AG09309 (cell line): ENCODE results near the gene HDLBP.

Source experiments
- DNase-seq: peaks from one replicate; pipeline ENCODE4 v3.0.0-alpha.2; 2010; ENCODE audit warnings: low read depth
- H3K4me3 ChIP-seq: 2 replicates; pipeline ENCODE4 v1.5.1; 2011; ENCODE audit warnings: mild to moderate bottlenecking, low read depth, low read length, moderate library complexity; ENCODE audit not compliant: control insufficient read depth
- CTCF ChIP-seq: IDR thresholded peaks from 2 replicates; pipeline ENCODE4 v1.5.1; 2011; ENCODE audit warnings: mild to moderate bottlenecking, low read depth, low read length, inconsistent platforms; ENCODE audit not compliant: insufficient read depth, control insufficient read depth; ENCODE audit errors: missing control alignments

The HDLBP gene

DNA sequence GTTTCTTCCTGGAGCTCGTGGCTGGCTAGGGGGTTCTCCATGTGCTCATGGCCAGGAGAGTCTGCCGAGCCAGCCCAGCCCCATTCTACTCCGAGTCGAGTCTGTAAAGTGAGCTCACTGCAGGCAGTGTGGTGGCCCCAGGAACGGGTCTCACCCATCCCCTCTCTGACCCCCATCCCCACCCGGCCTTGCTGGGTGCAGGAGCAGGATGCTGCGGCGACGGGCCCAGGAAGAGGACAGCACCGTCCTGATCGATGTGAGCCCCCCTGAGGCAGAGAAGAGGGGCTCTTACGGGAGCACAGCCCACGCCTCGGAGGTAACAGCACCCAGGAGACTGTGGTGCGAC, 125.6 kb downstream of the HDLBP start:
- DNase-seq, result no peak
- H3K4me3 ChIP-seq, result no peak overlapping the region
- TF ChIP-seq CTCF, result no peak

DNA sequence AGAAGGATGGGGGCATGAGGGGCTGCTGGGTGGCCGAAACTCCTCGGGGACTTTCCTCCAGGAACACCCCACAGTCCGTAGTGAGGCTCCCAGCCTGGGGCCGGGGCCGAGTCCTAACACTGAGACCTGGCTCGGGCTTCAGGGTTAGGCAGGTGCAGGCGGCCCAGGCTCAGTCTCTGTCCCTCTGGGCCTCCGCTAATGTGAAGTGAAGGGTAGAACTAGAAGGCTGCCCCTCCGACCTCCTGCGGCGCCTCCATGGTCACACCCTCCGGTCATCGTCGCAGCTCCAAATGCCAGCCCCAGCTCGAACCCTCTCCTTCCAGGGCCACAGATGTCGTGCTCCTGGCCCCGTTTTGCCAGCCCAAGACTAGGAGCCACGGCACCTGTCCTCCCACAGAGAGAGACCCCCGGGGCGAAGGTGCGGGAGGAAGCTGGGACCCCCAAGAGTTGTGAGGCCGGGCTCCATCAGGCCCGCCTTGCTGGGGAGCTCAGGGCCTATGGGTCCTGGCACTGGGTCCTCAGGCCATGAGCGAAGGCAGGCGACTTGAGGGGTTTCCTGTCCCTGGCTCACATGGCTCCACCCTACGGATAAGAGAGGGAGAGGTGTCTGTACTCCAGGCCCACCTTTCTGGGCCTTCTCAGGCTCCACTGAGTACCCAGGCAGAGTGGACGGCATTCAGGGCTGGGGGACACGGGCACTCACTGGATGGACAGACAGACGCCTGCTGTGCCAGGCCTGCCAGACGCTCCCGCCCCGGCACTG, 126.2 kb downstream of the HDLBP start:
- TF ChIP-seq CTCF, result no peak
- no peak for DNase-seq
- H3K4me3 ChIP-seq, result no peak overlapping the region

- H3K4me3 ChIP-seq, result no peak within 1 kb of the TSS
- no peak for DNase-seq
- no peak for TF ChIP-seq CTCF
Measured at GRCh38 chr2:241188361-241189092, 126.9 kb downstream of the HDLBP start, which contains the start of gene ANO7. ANO7 (plus strand) TSS chr2:241188677; CDS start chr2:241190064, 1,387 bp downstream.

- no peak overlapping the region for H3K4me3 ChIP-seq
- TF ChIP-seq CTCF, result no peak
- DNase-seq, result no peak
Measured at GRCh38 chr2:241187918-241188234, 127.6 kb downstream of the HDLBP start.

- no peak for TF ChIP-seq CTCF
- DNase-seq, result no peak
- H3K4me3 ChIP-seq, result no peak overlapping the region
Measured at GRCh38 chr2:241187101-241187917, 128.2 kb downstream of the HDLBP start.

- TF ChIP-seq CTCF, result no peak
- DNase-seq, result no peak
- H3K4me3 ChIP-seq, result no peak overlapping the region
Measured at GRCh38 chr2:241185961-241186360, 129.5 kb downstream of the HDLBP start.
